HG02763 (cell line): ENCODE results near the gene NDUFS7.

Source experiments
- ATAC-seq: cut with Tn5 transposase; IDR thresholded peaks from one replicate; pipeline ENCODE4 v1.9.1; 2021; ENCODE audit warnings: mild to moderate bottlenecking, moderate library complexity; ENCODE audit not compliant: unreplicated experiment

The NDUFS7 gene

GRCh38 chr19:1399745-1400144 is 16.0 kb downstream of the NDUFS7 start:
- ATAC-seq: no peak

- no peak for ATAC-seq
Measured at GRCh38 chr19:1400281-1401137, 16.8 kb downstream of the NDUFS7 start.

- ATAC-seq: no peak
Measured at GRCh38 chr19:1401138-1401888, 17.6 kb downstream of the NDUFS7 start, which contains the start of gene GAMT. Gene GAMT (minus strand): TSS chr19:1401542. CDS start chr19:1401476, 66 bp downstream.

- ATAC-seq: no peak
Measured at GRCh38 chr19:1401889-1402217, 18.1 kb downstream of the NDUFS7 start.

- ATAC-seq: no peak
Measured at GRCh38 chr19:1402411-1403070, 18.8 kb downstream of the NDUFS7 start.

GRCh38 chr19:1406774-1407527 is 23.2 kb downstream of the NDUFS7 start:
- ATAC-seq: peak; percentile 80

GRCh38 chr19:1407528-1408299 is 24.0 kb downstream of the NDUFS7 start, which contains the start of gene DAZAP1:
Gene DAZAP1 (plus strand): TSS chr19:1407586. CDS start chr19:1407774, 188 bp downstream.
- peak; percentile 20 for ATAC-seq

- no peak for ATAC-seq
Measured at GRCh38 chr19:1408300-1409203, 24.8 kb downstream of the NDUFS7 start.

GRCh38 chr19:1409204-1410005 is 25.7 kb downstream of the NDUFS7 start:
- ATAC-seq: no peak

GRCh38 chr19:1410136-1410786 is 26.6 kb downstream of the NDUFS7 start:
- no peak for ATAC-seq

- ATAC-seq: no peak
Measured at GRCh38 chr19:1410789-1411188, 27.1 kb downstream of the NDUFS7 start.

GRCh38 chr19:1411255-1412191 is 27.8 kb downstream of the NDUFS7 start:
- no peak for ATAC-seq

GRCh38 chr19:1412323-1412923 is 28.7 kb downstream of the NDUFS7 start:
- ATAC-seq: no peak

GRCh38 chr19:1412995-1413800 is 29.5 kb downstream of the NDUFS7 start:
- ATAC-seq: no peak
